ENCODE measurements around the gene SAE1.

DNA sequence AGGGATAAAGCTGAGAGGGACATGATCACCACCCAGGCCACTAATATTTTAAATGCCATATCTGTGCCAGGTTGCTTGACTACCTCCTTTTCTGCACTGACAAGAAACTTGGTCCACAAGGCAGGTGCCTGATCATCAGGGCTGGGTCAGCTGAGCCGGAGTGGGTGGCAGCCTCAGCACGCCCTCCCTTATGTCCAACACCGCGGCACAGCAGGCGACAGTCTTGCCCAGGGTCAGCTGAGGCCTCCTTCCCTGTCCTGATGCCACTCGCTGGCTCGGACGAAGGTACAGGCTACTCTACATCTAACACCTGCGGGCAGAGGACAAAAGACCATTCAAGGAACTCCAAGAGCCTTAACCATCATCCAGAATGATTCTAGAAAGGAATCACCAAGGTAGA, 33.9 kb upstream of the SAE1 start:
- no peak for TF ChIP-seq POLR2A (IDR thresholded peaks at IDR 0.05)
- TF ChIP-seq, protein P1, sequence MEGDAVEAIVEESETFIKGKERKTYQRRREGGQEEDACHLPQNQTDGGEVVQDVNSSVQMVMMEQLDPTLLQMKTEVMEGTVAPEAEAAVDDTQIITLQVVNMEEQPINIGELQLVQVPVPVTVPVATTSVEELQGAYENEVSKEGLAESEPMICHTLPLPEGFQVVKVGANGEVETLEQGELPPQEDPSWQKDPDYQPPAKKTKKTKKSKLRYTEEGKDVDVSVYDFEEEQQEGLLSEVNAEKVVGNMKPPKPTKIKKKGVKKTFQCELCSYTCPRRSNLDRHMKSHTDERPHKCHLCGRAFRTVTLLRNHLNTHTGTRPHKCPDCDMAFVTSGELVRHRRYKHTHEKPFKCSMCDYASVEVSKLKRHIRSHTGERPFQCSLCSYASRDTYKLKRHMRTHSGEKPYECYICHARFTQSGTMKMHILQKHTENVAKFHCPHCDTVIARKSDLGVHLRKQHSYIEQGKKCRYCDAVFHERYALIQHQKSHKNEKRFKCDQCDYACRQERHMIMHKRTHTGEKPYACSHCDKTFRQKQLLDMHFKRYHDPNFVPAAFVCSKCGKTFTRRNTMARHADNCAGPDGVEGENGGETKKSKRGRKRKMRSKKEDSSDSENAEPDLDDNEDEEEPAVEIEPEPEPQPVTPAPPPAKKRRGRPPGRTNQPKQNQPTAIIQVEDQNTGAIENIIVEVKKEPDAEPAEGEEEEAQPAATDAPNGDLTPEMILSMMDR (IDR thresholded peaks at IDR 0.05): no peak
